ENCODE results near the gene NDUFS8.

NDUFS8 gene

GRCh38 chr11:68003846-68004550, 26.5 kb upstream of the NDUFS8 start, which contains the start of gene UNC93B1:
UNC93B1 (minus strand) TSS chr11:68004097; CDS start chr11:68004043, 54 bp downstream.
- DNase-seq = peak; percentile 58 to 78

- DNase-seq = no peak
These were observed 25.7 kb upstream of the NDUFS8 start for GRCh38 chr11:68004551-68005335.

- no peak for DNase-seq
These were observed 23.8 kb upstream of the NDUFS8 start for GRCh38 chr11:68006606-68007166.

- no peak for DNase-seq
These were observed 22.7 kb upstream of the NDUFS8 start for GRCh38 chr11:68007498-68008380.

GRCh38 chr11:68008381-68009337, 21.8 kb upstream of the NDUFS8 start:
- peak; percentile 41 to 75 for DNase-seq

- DNase-seq = no peak
These were observed 20.9 kb upstream of the NDUFS8 start for GRCh38 chr11:68009391-68010089.

GRCh38 chr11:68010090-68011041, 20.1 kb upstream of the NDUFS8 start, which contains the start of gene ALDH3B1:
ALDH3B1 (plus strand) TSS chr11:68010327; CDS start chr11:68015298, 4,971 bp downstream.
- no peak for DNase-seq

- DNase-seq = no peak
These were observed 19.2 kb upstream of the NDUFS8 start for GRCh38 chr11:68011051-68011943.

- DNase-seq = no peak
These were observed 18.2 kb upstream of the NDUFS8 start for GRCh38 chr11:68012044-68012842.

- DNase-seq = no peak
These were observed 17.5 kb upstream of the NDUFS8 start for GRCh38 chr11:68012843-68013610.

GRCh38 chr11:68013611-68014156, 16.8 kb upstream of the NDUFS8 start:
- no peak for DNase-seq

GRCh38 chr11:68014157-68014946, 16.1 kb upstream of the NDUFS8 start:
- no peak for DNase-seq

- no peak for DNase-seq
These were observed 15.5 kb upstream of the NDUFS8 start for GRCh38 chr11:68014947-68015447.

- DNase-seq = no peak
These were observed 15.0 kb upstream of the NDUFS8 start for GRCh38 chr11:68015467-68015866.

- no peak for DNase-seq
These were observed 14.1 kb upstream of the NDUFS8 start for GRCh38 chr11:68016161-68016903.

All from NCI-H2081 (cell line).